ENCODE results near the gene SERPINA6. TPM values are rescaled to one million over a fixed set of nuclear protein-coding genes. Genes with fewer than 3 reads are reported as not detected.
A peak's percentile ranks its signal among the peaks of the same experiment; 100 is the strongest.

Gene SERPINA6
- polyA plus RNA-seq, 3 donors: not detected

GRCh38 chr14:94368956-94369355, 45.8 kb upstream of the SERPINA6 start:
- peak overlapping the region in 1 of 2 donors; percentile 58 for H3K27ac ChIP-seq (ENCODE audit: low read depth in 1 of 2, low read length in 2 of 2)
- no peaks in the 10 kb centered on the region for H4K20me1 ChIP-seq (ENCODE audit: insufficient read depth, low read length)
- Mint-ChIP-seq H3K27ac (peak overlapping the region in 4 of 7 donors; percentile 10 to 88 (median 49)), H3K4me1 (peaks cover 23% of the 10 kb centered on the region), H3K27me3 (ENCODE audit: low read depth in 3 of 3) (peaks cover 2 to 6% (median 5%) of the 10 kb centered on the region in 3 donors), H3K9me3 (peaks cover 0 to 4% (median 0%) of the 10 kb centered on the region in 7 donors), H3K36me3 (peaks cover 0 to 2% of the 10 kb centered on the region in 2 donors), H3K4me3 (no peak overlapping the region)
- no peak overlapping the region for H2AFZ ChIP-seq (ENCODE audit: insufficient read depth, low read depth, low read length, poor library complexity, severe bottlenecking)
- 97% methylated on average over 5 of the region's 7 CpGs for WGBS (ENCODE audit: insufficient coverage)
- no peaks in the 10 kb centered on the region for H3K79me2 ChIP-seq (ENCODE audit: insufficient read depth, low read length)
- H3K4me3 ChIP-seq (replicated peaks in 1 of 3; ENCODE audit: low read depth in 2 of 3, low read length in 3 of 3): no peak overlapping the region
- H3K9ac ChIP-seq (ENCODE audit: insufficient read depth, low read length, poor library complexity, severe bottlenecking): no peak overlapping the region
- no peaks in the 10 kb centered on the region for H3K9me3 ChIP-seq (replicated peaks in 1 of 2; ENCODE audit: control insufficient read depth in 1 of 2, insufficient read depth in 1 of 2, low read length in 2 of 2)
- no peaks in the 10 kb centered on the region for H3K36me3 ChIP-seq (replicated peaks in 1 of 2; ENCODE audit: control insufficient read depth in 1 of 2, insufficient read depth in 2 of 2, low read length in 2 of 2)
- no peak for TF ChIP-seq CTCF (IDR thresholded peaks at IDR 0.05)
- no peak for DNase-seq
- no peak overlapping the region for H3K4me2 ChIP-seq (replicated peaks; ENCODE audit: extremely low read depth, low read length, poor library complexity, severe bottlenecking)
- no peaks in the 10 kb centered on the region for H3K27me3 ChIP-seq (ENCODE audit: control insufficient read depth in 2 of 2, insufficient read depth in 2 of 2, low read length in 2 of 2)
- H3K4me1 ChIP-seq (ENCODE audit: control insufficient read depth in 1 of 2, insufficient read depth in 2 of 2, low read length in 2 of 2): peaks cover 22% of the 10 kb centered on the region in 2 donors
- intact Hi-C loops (cut with micrococcal nuclease): no loop called here

GRCh38 chr14:94368243-94368590, 45.1 kb upstream of the SERPINA6 start:
- WGBS (ENCODE audit: insufficient coverage): 94% methylated on average over 3 of the region's 3 CpGs
- TF ChIP-seq CTCF (IDR thresholded peaks at IDR 0.05): no peak
- H3K4me1 ChIP-seq (ENCODE audit: control insufficient read depth in 1 of 2, insufficient read depth in 2 of 2, low read length in 2 of 2): peaks cover 22% of the 10 kb centered on the region in 2 donors
- intact Hi-C loops (cut with micrococcal nuclease): no loop called here
- peaks cover 0 to 2% of the 10 kb centered on the region in 2 donors for H3K36me3 Mint-ChIP-seq
- H3K9ac ChIP-seq (ENCODE audit: insufficient read depth, low read length, poor library complexity, severe bottlenecking): no peak overlapping the region
- H3K27me3 Mint-ChIP-seq (ENCODE audit: low read depth in 3 of 3): peaks cover 2 to 3% (median 2%) of the 10 kb centered on the region in 3 donors
- peaks cover 0 to 4% (median 0%) of the 10 kb centered on the region in 7 donors for H3K9me3 Mint-ChIP-seq
- no peak overlapping the region for H3K4me2 ChIP-seq (replicated peaks; ENCODE audit: extremely low read depth, low read length, poor library complexity, severe bottlenecking)
- DNase-seq: no peak
- H4K20me1 ChIP-seq (ENCODE audit: insufficient read depth, low read length): no peaks in the 10 kb centered on the region
- H2AFZ ChIP-seq (ENCODE audit: insufficient read depth, low read depth, low read length, poor library complexity, severe bottlenecking): no peak overlapping the region
- H3K9me3 ChIP-seq (replicated peaks in 1 of 2; ENCODE audit: control insufficient read depth in 1 of 2, insufficient read depth in 1 of 2, low read length in 2 of 2): no peaks in the 10 kb centered on the region
- H3K27ac ChIP-seq (ENCODE audit: low read depth in 1 of 2, low read length in 2 of 2): peak overlapping the region in 1 of 2 donors; percentile 58
- H3K4me3 Mint-ChIP-seq: no peak overlapping the region
- H3K27ac Mint-ChIP-seq: peak overlapping the region in 2 of 7 donors; percentile 45 to 70
- H3K79me2 ChIP-seq (ENCODE audit: insufficient read depth, low read length): no peaks in the 10 kb centered on the region
- H3K27me3 ChIP-seq (ENCODE audit: control insufficient read depth in 2 of 2, insufficient read depth in 2 of 2, low read length in 2 of 2): no peaks in the 10 kb centered on the region
- H3K4me3 ChIP-seq (replicated peaks in 1 of 3; ENCODE audit: low read depth in 2 of 3, low read length in 3 of 3): no peak overlapping the region
- H3K4me1 Mint-ChIP-seq: peaks cover 23% of the 10 kb centered on the region
- no peaks in the 10 kb centered on the region for H3K36me3 ChIP-seq (replicated peaks in 1 of 2; ENCODE audit: control insufficient read depth in 1 of 2, insufficient read depth in 2 of 2, low read length in 2 of 2)

Measured in CD14-positive monocyte (primary cell).